CD4-positive, alpha-beta T cell treated with Interleukin-17A for 1 hour (primary cell): ENCODE results near the gene MIPOL1.
A peak's percentile ranks its signal among the peaks of the same experiment; 100 is the strongest.
"Not testable (repeated sequence)": the region's sequence is repeated elsewhere in the genome, so short reads cannot be mapped to it uniquely, and the experiment has no call there.

Experiments
- DNase-seq: peaks from one replicate; pipeline ENCODE4 v3.0.0-alpha.2; 2020

The MIPOL1 gene

GRCh38 chr14:37187840-37188577 is 9.7 kb upstream of the MIPOL1 start:
- not testable (repeated sequence) for DNase-seq

DNA sequence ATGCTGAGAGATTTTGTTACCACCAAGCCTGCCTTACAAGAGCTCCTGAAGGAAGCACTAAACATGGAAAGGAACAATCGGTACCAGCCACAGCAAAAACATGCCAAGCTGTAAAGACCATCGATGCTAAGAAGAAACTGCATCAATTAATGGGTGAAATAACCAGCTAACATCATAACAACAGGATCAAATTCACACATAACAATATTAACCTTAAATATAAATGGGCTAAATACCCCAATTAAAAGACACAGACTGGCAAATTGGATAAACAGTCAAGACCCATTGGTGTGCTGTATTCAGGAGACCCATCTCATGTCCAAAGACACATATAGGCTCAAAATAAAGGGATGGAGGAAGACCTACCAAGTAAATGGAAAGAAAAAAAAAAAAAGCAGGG is 8.0 kb upstream of the MIPOL1 start:
- not testable (repeated sequence) for DNase-seq

GRCh38 chr14:37194698-37195097 is 3.0 kb upstream of the MIPOL1 start:
- DNase-seq = no peak

- no peak for DNase-seq
These were observed 2.4 kb upstream of the MIPOL1 start for GRCh38 chr14:37195327-37195726.

- DNase-seq = no peak
These were observed 925 bp upstream of the MIPOL1 start for GRCh38 chr14:37196604-37197420.

GRCh38 chr14:37198273-37198598 is 499 bp downstream of the MIPOL1 start:
- DNase-seq = no peak

- no peak for DNase-seq
These were observed 1.2 kb downstream of the MIPOL1 start for GRCh38 chr14:37198907-37199306.

- DNase-seq = no peak
These were observed 4.0 kb downstream of the MIPOL1 start for GRCh38 chr14:37201724-37202123.

- DNase-seq = no peak
These were observed 4.5 kb downstream of the MIPOL1 start for GRCh38 chr14:37202265-37202664.

- DNase-seq = no peak
These were observed 5.1 kb downstream of the MIPOL1 start for GRCh38 chr14:37202812-37203211.

DNA sequence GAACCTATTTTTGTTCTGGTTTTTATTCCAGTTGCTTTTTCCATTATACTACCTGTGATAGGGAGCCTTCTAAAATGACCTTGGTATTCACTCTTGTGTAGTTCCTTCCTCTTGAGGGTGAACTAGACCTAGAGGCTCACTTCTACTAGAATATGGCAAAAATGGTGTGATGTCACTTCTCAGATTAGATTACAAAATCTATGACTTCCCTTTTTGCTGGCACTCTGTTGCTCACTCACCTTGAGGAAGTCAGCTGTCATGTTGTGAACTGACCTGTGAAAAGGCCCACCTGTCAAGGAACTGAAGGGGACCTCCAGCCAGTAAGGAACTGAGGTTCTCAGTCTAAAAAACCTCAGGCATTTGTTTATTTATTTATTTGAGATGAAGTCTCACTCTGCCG is 5.7 kb downstream of the MIPOL1 start:
- DNase-seq = no peak

DNA sequence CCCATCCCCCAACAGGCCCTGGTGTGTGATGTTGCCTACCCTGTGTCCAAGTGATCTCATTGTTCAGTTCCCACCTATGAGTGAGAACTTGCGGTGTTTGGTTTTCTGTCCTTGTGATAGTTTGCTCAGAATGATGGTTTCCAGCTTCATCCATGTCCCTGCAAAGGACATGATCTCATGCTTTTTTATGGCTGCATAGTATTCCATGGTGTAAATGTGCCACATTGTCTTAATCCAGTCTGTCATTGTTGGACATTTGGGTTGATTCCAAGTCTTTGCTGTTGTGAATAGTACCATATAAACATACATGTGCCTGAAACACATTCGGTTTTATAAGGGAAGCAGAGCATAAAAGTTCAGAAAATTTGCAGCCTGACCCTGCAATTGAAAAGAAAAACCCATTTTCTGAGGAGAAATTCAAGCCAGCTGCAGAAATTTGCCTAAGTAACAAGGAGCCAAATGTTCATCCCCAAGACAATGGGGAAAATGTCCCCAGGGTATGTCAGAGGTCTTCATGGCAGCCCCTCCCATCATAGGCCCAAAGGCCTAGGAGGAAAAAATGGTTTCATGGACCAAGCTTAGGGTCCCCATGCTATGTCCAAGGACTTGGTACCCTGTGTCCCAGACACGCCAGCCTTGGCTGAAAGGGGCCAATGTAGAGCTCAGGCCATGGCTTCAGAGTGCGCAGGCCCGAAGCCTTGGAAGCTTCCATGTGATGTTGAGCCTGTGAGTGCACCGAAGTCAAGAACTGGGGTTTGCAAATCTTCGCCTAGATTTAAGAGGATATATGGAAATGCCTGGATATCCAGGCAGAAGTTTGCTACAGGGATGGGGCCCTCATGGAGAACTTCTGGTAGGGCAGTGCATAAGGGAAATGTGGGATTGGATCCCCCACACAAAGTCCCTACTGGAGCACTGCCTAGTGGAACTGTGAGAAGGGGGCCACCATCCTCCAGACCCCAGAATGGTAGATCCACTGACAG is 8.2 kb downstream of the MIPOL1 start:
- not testable (repeated sequence) for DNase-seq

DNA sequence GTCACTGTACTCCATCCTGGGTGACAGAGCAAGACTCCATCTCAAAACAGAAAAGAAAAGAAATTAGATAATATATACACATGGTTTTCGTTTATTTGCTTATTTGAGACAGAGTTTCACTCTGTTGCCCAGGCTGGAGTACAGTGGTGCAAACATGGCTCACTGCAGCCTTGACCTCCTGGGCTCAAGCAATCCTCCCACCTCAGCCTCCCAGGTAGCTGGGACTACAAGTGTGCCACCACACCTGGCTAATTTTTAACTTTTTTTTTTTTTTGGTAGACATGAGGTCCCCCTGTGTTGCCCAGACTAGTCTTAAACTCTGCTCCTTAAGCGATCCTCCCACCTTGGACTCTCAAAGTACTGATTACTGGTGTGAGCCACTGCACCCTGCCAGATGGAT is 11.9 kb downstream of the MIPOL1 start:
- not testable (repeated sequence) for DNase-seq

GRCh38 chr14:37210448-37210847 is 12.7 kb downstream of the MIPOL1 start:
- no peak for DNase-seq

GRCh38 chr14:37213016-37213415 is 15.3 kb downstream of the MIPOL1 start:
- no peak for DNase-seq

DNA sequence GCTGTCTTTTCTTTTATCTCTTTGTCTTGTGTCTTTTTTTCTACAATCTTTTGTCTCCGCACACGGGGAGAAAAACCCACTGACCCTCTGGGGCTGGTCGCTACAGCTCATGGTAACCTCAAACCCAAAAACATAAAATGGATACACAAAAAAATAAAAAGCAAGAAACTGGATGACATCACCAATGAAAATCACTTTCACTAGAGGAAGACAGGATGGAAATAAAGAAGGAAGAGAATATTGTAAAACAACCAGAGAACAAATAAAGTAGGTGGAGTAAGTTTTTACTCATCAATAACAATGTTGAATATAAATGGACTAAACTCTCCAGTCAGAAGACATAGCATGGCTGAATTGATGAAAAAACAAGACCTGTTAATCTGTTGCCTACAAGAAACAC is 17.6 kb downstream of the MIPOL1 start:
- no peak for DNase-seq

DNA sequence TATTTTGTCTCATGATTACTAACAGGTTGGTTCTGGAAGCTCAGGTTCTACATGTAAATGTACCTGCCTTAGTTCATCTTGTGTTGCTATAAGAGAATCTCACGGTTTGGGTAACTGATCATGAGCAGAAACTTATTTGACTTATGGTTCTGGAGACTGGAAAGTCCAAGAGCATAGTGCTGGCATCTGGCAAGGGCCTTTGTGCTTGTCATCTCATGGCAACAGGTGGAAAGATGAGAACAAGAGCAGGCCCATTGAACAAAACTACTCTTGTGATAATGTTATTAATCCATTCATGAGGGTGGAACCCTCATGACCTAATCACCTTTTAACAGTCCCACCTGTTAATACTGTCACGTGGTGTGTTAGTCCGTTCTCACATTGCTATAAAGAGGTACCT is 23.3 kb downstream of the MIPOL1 start:
- DNase-seq = no peak

- no peak for DNase-seq
These were observed 26.3 kb downstream of the MIPOL1 start for GRCh38 chr14:37223947-37224474.

DNA sequence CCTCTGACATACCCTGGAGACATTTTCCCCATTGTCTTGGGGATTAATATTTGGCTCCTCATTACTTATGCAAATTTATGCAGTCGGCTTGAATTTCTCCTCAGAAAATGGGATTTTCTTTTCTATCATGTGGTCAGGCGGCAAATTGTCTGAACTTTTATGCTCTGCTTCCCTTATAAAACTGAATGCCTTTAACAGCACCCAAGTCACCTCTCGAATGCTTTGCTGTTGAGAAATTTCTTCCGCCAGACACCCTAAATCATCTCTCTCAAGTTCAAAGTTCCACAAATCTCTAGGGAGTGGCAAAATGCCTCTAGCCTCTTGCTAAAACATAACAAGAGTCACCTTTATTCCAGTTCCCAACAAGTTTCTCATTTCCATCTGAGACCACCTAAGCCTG is 27.9 kb downstream of the MIPOL1 start:
- not testable (repeated sequence) for DNase-seq

GRCh38 chr14:37230551-37231194 is 32.9 kb downstream of the MIPOL1 start:
- DNase-seq = peak; percentile 41

DNA sequence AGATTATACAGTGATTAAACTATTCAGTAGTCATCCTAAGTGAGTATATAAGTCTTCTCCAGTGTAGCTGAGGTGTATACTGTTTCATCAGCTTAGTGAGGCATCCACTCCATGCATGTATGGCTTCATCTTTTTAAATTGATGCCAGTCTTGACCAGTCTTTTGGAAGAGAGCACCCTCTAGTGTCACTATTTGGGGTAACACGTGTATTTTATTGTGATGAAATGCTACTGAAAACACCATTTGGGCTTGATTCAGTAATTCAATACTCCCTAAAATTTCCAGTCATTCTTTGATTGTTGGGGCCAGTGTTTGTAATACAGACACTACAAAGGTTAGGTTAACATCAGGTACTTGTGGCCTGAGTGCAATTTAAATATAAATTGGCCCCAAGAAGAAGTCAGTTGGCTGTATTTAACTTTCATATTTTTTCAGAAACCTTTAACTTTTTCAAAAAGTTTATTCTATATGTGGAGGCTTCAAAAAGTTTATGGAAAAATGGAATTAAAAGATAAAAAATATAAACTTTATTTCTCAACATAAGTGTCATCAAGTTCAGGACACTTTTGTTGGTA is 35.3 kb downstream of the MIPOL1 start:
- DNase-seq = no peak

GRCh38 chr14:37234222-37234621 is 36.5 kb downstream of the MIPOL1 start:
- no peak for DNase-seq
